H1 (cell line): ENCODE results near the gene SCGB1A1. TPM values are rescaled to one million over a fixed set of nuclear protein-coding genes. Genes with fewer than 3 reads are reported as not detected.

Experiments
- CTCF ChIA-PET: fragments of 300-600 bp; sonication (Branson Sonifier 250); formaldehyde crosslinking; loops from one replicate; lab custom pipeline; 2021; ENCODE audit not compliant: partially characterized antibody; lab: Charles Lee
- POLR2A ChIA-PET: fragments of 300-600 bp; sonication (Branson Sonifier 250); formaldehyde crosslinking; loops from one replicate; lab custom pipeline; 2021; ENCODE audit warnings: inconsistent platforms; ENCODE audit not compliant: partially characterized antibody; lab: Charles Lee
- DNase-seq, 2 experiments: peaks; one replicate each; pipeline versions ENCODE4 v3.0.0 to v3.0.0-alpha.2; 2010 to 2022; ENCODE audit warnings: low spot score in 2 of 2, low read depth in 1 of 2, mixed read lengths in 1 of 2
- FAIRE-seq: peaks from 2 replicates; lab custom pipeline; 2011; peaks lifted over from hg19 to GRCh38; lab: Jason Lieb, UNC
- H2AFZ ChIP-seq: 2 replicates; pipeline ENCODE4 v1.8.1; 2012; ENCODE audit warnings: low read length, inconsistent platforms
- H2AK5ac ChIP-seq: 2 replicates; pipeline ENCODE4 v1.6.1; 2013; ENCODE audit warnings: low read depth, low read length
- H2BK120ac ChIP-seq: replicated peaks from 2 replicates; pipeline ENCODE3; 2013; ENCODE audit warnings: low read depth, low read length, inconsistent platforms
- H2BK12ac ChIP-seq: 2 replicates; pipeline ENCODE4 v1.6.1; 2013; ENCODE audit warnings: low read depth, low read length
- H2BK15ac ChIP-seq: 2 replicates; pipeline ENCODE4 v1.6.1; 2013; ENCODE audit warnings: low read length
- H2BK20ac ChIP-seq: 2 replicates; pipeline ENCODE4 v1.6.1; 2013; ENCODE audit warnings: low read length
- H2BK5ac ChIP-seq: 2 replicates; pipeline ENCODE4 v1.6.1; 2013; ENCODE audit warnings: low read depth, low read length
- H3K14ac ChIP-seq: 2 replicates; pipeline ENCODE4 v1.6.1; 2013; ENCODE audit warnings: inconsistent platforms; ENCODE audit not compliant: insufficient read length
- H3K18ac ChIP-seq: 2 replicates; pipeline ENCODE4 v1.6.1; 2013; ENCODE audit warnings: low read length; ENCODE audit errors: extremely low read depth
- H3K23ac ChIP-seq: 2 replicates; pipeline ENCODE4 v1.6.1; 2013; ENCODE audit warnings: inconsistent platforms; ENCODE audit not compliant: insufficient read length
- H3K23me2 ChIP-seq: 2 replicates; pipeline ENCODE4 v1.6.1; 2013; ENCODE audit warnings: low read depth, low read length
- H3K27ac ChIP-seq: 2 replicates; pipeline ENCODE4 v1.6.1; 2011; ENCODE audit warnings: low read depth, low read length, inconsistent platforms
- H3K27me3 ChIP-seq, 4 experiments: replicated peaks in 1 of 4; 1 replicate in 1 of 4; 2 replicates in 3 of 4; pipeline versions ENCODE4 v1.6.1 to v1.8.1; 2011 to 2013; ENCODE audit warnings: low read length in 3 of 4, mild to moderate bottlenecking in 3 of 4, inconsistent platforms in 2 of 4, mixed read lengths in 2 of 4, moderate library complexity in 1 of 4; ENCODE audit not compliant: control insufficient read depth in 3 of 4, insufficient read depth in 3 of 4; ENCODE audit errors: extremely low read depth in 1 of 4
- H3K36me3 ChIP-seq, 4 experiments: 2 replicates each; pipeline versions ENCODE4 v1.6.1 to v1.8.1; 2011 to 2013; ENCODE audit warnings: mild to moderate bottlenecking in 4 of 4, low read length in 3 of 4, moderate library complexity in 2 of 4, control low read depth in 1 of 4, inconsistent platforms in 1 of 4; ENCODE audit not compliant: insufficient read depth in 4 of 4, control insufficient read depth in 2 of 4
- H3K4ac ChIP-seq: replicated peaks from 2 replicates; pipeline ENCODE3; 2013; ENCODE audit warnings: low read length, low read depth, mixed read lengths, inconsistent platforms; ENCODE audit not compliant: insufficient read length
- H3K4me1 ChIP-seq, 4 experiments: replicated peaks in 1 of 4; 1 replicate in 1 of 4; 2 replicates in 3 of 4; pipeline versions ENCODE4 v1.6.1 to v1.8.1; 2011 to 2013; ENCODE audit warnings: low read length in 3 of 4, inconsistent platforms in 2 of 4, mixed read lengths in 1 of 4; ENCODE audit not compliant: insufficient read depth in 4 of 4, control insufficient read depth in 3 of 4
- H3K4me2 ChIP-seq, 2 experiments: 2 replicates each; pipeline versions ENCODE4 v1.6.1 to v1.8.1; 2011 to 2013; ENCODE audit warnings: low read depth in 2 of 2, low read length in 2 of 2, control low read depth in 1 of 2, inconsistent platforms in 1 of 2, mild to moderate bottlenecking in 1 of 2; ENCODE audit not compliant: insufficient read depth in 1 of 2
- H3K4me3 ChIP-seq, 4 experiments: fragments of 200-600, 300-600 bp in 1 of 4; sonication (generic), shearing (Covaris generic), sonication (Bioruptor Twin) in 1 of 4; 2 replicates each; pipeline versions ENCODE4 v1.5.1 to v1.8.1; 2011 to 2016; ENCODE audit warnings: low read length in 4 of 4, low read depth in 3 of 4, control low read depth in 2 of 4, inconsistent platforms in 2 of 4, mild to moderate bottlenecking in 2 of 4, mixed read lengths in 1 of 4, moderate library complexity in 1 of 4; ENCODE audit not compliant: insufficient read depth in 2 of 4; ENCODE audit errors: extremely low read depth in 1 of 4
- H3K56ac ChIP-seq: replicated peaks from 2 replicates; pipeline ENCODE3; 2013; ENCODE audit warnings: low read depth, mild to moderate bottlenecking, mixed read lengths, low read length, inconsistent platforms; ENCODE audit not compliant: insufficient read length
- H3K79me1 ChIP-seq: 2 replicates; pipeline ENCODE4 v1.6.1; 2013; ENCODE audit warnings: low read depth, low read length, control low read depth
- H3K79me2 ChIP-seq, 2 experiments: 2 replicates each; pipeline versions ENCODE4 v1.6.1 to v1.8.1; 2012 to 2013; ENCODE audit warnings: low read length in 2 of 2, mild to moderate bottlenecking in 2 of 2, inconsistent platforms in 1 of 2; ENCODE audit not compliant: insufficient read depth in 2 of 2, control insufficient read depth in 1 of 2
- H3K9ac ChIP-seq, 4 experiments: replicated peaks in 1 of 4; 1 replicate in 1 of 4; 2 replicates in 3 of 4; pipeline versions ENCODE4 v1.6.1 to v1.8.1; 2011 to 2013; ENCODE audit warnings: low read depth in 3 of 4, low read length in 3 of 4, control low read depth in 2 of 4, mild to moderate bottlenecking in 2 of 4, moderate library complexity in 2 of 4, inconsistent platforms in 1 of 4; ENCODE audit errors: extremely low read depth in 1 of 4
- H3K9me3 ChIP-seq, 2 experiments: 2 replicates each; pipeline versions ENCODE4 v1.6.1 to v1.8.1; 2012 to 2013; ENCODE audit warnings: mild to moderate bottlenecking in 2 of 2, moderate library complexity in 2 of 2, control low read depth in 1 of 2, inconsistent platforms in 1 of 2, low read depth in 1 of 2, low read length in 1 of 2, mixed read lengths in 1 of 2; ENCODE audit not compliant: insufficient read depth in 2 of 2
- H4K20me1 ChIP-seq, 2 experiments: replicated peaks in 1 of 2; 2 replicates each; pipeline versions ENCODE3 to v1.8.1; 2011 to 2013; ENCODE audit warnings: inconsistent platforms in 2 of 2, low read length in 2 of 2, mild to moderate bottlenecking in 1 of 2; ENCODE audit not compliant: insufficient read depth in 2 of 2, control insufficient read depth in 1 of 2
- H4K5ac ChIP-seq: 2 replicates; pipeline ENCODE4 v1.6.1; 2013; ENCODE audit warnings: low read length, low read depth, mixed read lengths, inconsistent platforms; ENCODE audit not compliant: insufficient read length
- H4K8ac ChIP-seq: 2 replicates; pipeline ENCODE4 v1.8.0; 2013; ENCODE audit warnings: mild to moderate bottlenecking, moderate library complexity, low read length, inconsistent platforms; ENCODE audit not compliant: insufficient read depth; ENCODE audit errors: extremely low read depth
- H4K91ac ChIP-seq: replicated peaks from 2 replicates; pipeline ENCODE3; 2013; ENCODE audit warnings: low read length, mixed read lengths, inconsistent platforms; ENCODE audit not compliant: insufficient read length
- TEAD4 ChIP-seq: IDR thresholded peaks from 2 replicates; pipeline ENCODE4 v1.6.1; 2012; ENCODE audit warnings: low read depth, low read length, inconsistent platforms, mixed read lengths
- WGBS, 2 experiments: shearing (Covaris generic) in 1 of 2; methylation state at CpG; one replicate each; pipeline versions ENCODE4 v1.1.6 to v1.1.7; 2013 to 2015; ENCODE audit warnings: low lambda C conversion rate in 2 of 2, mixed read lengths in 2 of 2, inconsistent platforms in 1 of 2, low coverage in 1 of 2, missing lambda C conversion rate in 1 of 2; ENCODE audit not compliant: insufficient replicate concordance in 2 of 2, insufficient coverage in 1 of 2, insufficient read length in 1 of 2; ENCODE audit errors: extremely low coverage in 1 of 2, missing lambda C conversion rate in 1 of 2; 5-methylcytosine and 5-hydroxymethylcytosine counted together
- polyA plus RNA-seq, 7 experiments: library from polyadenylated mRNA; depleted of rRNA in 3 of 7; stranded (reverse) in 5 of 7; unstranded in 2 of 7; fragments of >200 nt in 5 of 7; fragments of 200-250 nt in 2 of 7; gene quantifications; 1 replicate in 5 of 7; 2 replicates in 1 of 7; 4 replicates in 1 of 7; pipeline versions ENCODE4 v1.2.1 to v1.2.3, GENCODE V29; 2011 to 2013; ENCODE audit warnings: missing spikeins in 2 of 7, mixed read lengths in 2 of 7
- total RNA-seq: library from RNA; stranded (reverse); fragmentation: NEBNext Ultra II Directional; extraction: Animal tissue kit (Norgen Biotek cat#: 25700); gene quantifications from 2 replicates; pipeline ENCODE4 v1.2.1, GENCODE V29; 2021

Gene SCGB1A1
- total and polyA plus RNA-seq, 2 of the 8 experiments (the other 6 are each of a cell fraction or from before 2014, with no cell fraction given): not detected

DNA sequence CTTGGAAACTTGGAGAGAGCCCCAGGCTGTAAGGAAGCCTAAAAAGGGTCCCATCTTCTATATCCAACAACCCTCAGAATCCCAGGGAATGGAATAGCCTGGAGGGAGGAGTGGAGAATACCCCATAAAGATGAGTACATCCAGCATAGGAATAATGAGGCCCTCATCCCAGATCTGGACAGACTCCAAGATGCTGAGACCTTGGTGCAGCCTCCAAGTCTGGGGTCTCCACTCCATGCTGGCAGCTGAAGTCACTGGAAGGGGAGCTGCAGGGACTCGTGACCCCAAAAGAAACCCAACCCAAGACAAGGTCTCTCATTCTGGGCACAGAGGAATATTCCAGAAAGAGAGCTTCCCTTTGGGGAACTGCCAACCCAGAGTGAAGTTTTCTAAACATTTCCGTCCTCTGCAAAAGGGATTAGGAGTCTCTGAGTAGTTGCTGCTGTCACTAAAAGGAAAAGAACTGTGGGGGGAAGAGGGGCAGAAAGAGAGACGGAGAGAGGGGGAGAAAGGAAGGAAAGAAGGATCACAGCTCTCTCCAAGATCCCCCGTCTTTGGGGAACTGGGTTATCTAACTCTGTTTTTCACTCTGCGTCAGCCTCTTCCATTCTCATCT, 589 bp downstream of the SCGB1A1 start:
- 67% methylated on average over 5 of the region's 5 CpGs; no CpG with 5 or more reads in 1 of the 2 experiments for WGBS, 2 experiments
- Histone ChIP-seq H2BK20ac (no peak overlapping the region), H3K23ac (no peak overlapping the region), H2BK12ac (no peak overlapping the region), H4K8ac (no peak overlapping the region; the same call in 1 of the 2 replicates), H2BK5ac (no peak overlapping the region), H2AFZ (no peak overlapping the region), H3K56ac (no peak overlapping the region), H3K4me3 (no peak overlapping the region), H4K20me1 (no peaks in the 10 kb centered on the region), H3K79me2 (no peaks in the 10 kb centered on the region), H2BK15ac (no peak overlapping the region), H3K27me3 (peaks cover 0 to 12% (median 9%) of the 10 kb centered on the region in 4 experiments; a peak in 6 of 7 replicates), H3K36me3 (no peaks in the 10 kb centered on the region), H4K5ac (no peak overlapping the region), H3K4me1 (no peaks in the 10 kb centered on the region), H3K9me3 (no peaks in the 10 kb centered on the region), H3K23me2 (peaks cover 2% of the 10 kb centered on the region; the same call in 1 of the 2 replicates), H2BK120ac (no peak overlapping the region), H3K14ac (no peak overlapping the region), H3K4ac (no peak overlapping the region), H3K9ac (no peak overlapping the region), H3K4me2 (no peak overlapping the region), H4K91ac (no peak overlapping the region), H3K18ac (no peak overlapping the region), H3K27ac (no peak overlapping the region), H3K79me1 (no peaks in the 10 kb centered on the region), H2AK5ac (no peak overlapping the region)
- ChIA-PET POLR2A (interaction anchor here (0.7 to 1.8 kb wide), 7 partner anchors 8 to 248 kb away, joined by 3 to 5 read pairs (median 4); partner anchors contain the start of gene EEF1G), CTCF (interaction anchor here (0.6 to 7.5 kb wide), 12 partner anchors 9 to 1938 kb away, joined by 3 to 82 read pairs (median 4); no protein-coding TSS in a partner anchor)
- TF ChIP-seq TEAD4: no peak
- DNase-seq: no peak
- no peak for FAIRE-seq
